Esophagus muscularis mucosa (tissue), 4 donors: Measurements from ENCODE around the gene CIAO1. TPM values are rescaled to one million over a fixed set of nuclear protein-coding genes. Genes with fewer than 3 reads are reported as not detected.
A peak's percentile ranks its signal among the peaks of the same experiment; 100 is the strongest.

Source experiments
- DNase-seq: peaks from one replicate; pipeline ENCODE4 v3.0.0-alpha.2; 2017; ENCODE audit errors: extremely low spot score
- H3K27ac ChIP-seq, 4 donors: fragments of 200-600 bp; sonication (generic); replicated peaks in 1 of 4; 1 replicate in 3 of 4; 2 replicates in 1 of 4; pipeline ENCODE4 v1.5.1; 2016 to 2019; ENCODE audit warnings: mild to moderate bottlenecking in 1 of 4
- H3K27me3 ChIP-seq, 4 donors: fragments of 200-600 bp; sonication (generic); one replicate each; pipeline versions ENCODE4 v1.5.1 to v1.6.0; 2016 to 2019
- H3K36me3 ChIP-seq, 4 donors: fragments of 200-600 bp; sonication (generic); one replicate each; pipeline ENCODE4 v1.5.1; 2016 to 2019
- H3K4me1 ChIP-seq, 4 donors: fragments of 200-600 bp; sonication (generic); one replicate each; pipeline ENCODE4 v1.5.1; 2016 to 2019
- H3K4me3 ChIP-seq, 4 donors: fragments of 200-600 bp; sonication (generic); 1 replicate in 2 of 4; 2 replicates in 2 of 4; pipeline ENCODE4 v1.5.1; 2016 to 2019; ENCODE audit warnings: mild to moderate bottlenecking in 4 of 4, moderate library complexity in 1 of 4
- H3K9me3 ChIP-seq, 4 donors: fragments of 200-600 bp; sonication (generic); 1 replicate in 3 of 4; 2 replicates in 1 of 4; pipeline ENCODE4 v1.5.1; 2016 to 2019
- CTCF ChIP-seq, 3 experiments: fragments of 200-600 bp in 2 of 3; fragments of 450-650 bp in 1 of 3; sonication (generic) in 2 of 3; IDR thresholded peaks; one replicate each; pipeline ENCODE4 v1.5.1; 2017 to 2019; ENCODE audit warnings: antibody characterized with exemption in 3 of 3, mild to moderate bottlenecking in 2 of 3, moderate library complexity in 1 of 3
- EP300 ChIP-seq: sonication (generic); formaldehyde crosslinking; IDR thresholded peaks from one replicate; pipeline ENCODE4 v1.6.1; 2017; ENCODE audit warnings: antibody characterized with exemption
- POLR2A ChIP-seq: fragments of 450-650 bp; IDR thresholded peaks from one replicate; pipeline ENCODE4 v1.6.1; 2017; ENCODE audit warnings: antibody characterized with exemption, moderate library complexity, mild to moderate bottlenecking, low read depth
- POLR2AphosphoS5 ChIP-seq, 2 donors: sonication (generic); formaldehyde crosslinking; IDR thresholded peaks; one replicate each; pipeline ENCODE4 v1.6.1; 2017; ENCODE audit warnings: antibody characterized with exemption in 2 of 2
- WGBS: methylation state at CpG from one replicate; pipeline ENCODE4 v1.1.5; 2018; 5-methylcytosine and 5-hydroxymethylcytosine counted together
- intact Hi-C: fragments of 100-400 bp; cut with DNase I; formaldehyde crosslinking; loops from one replicate; pipeline ENCODE4 v1.15.1; 2023
- total RNA-seq, 4 donors: library from RNA; depleted of rRNA; stranded (reverse); fragments of >200 nt; gene quantifications; one replicate each; pipeline versions ENCODE4 v1.1.0 to v1.2.1, GENCODE V29; 2016

Gene CIAO1
- total RNA-seq, 4 donors from 2014 or later: 76.4 to 101 (median 92.5) TPM

- H3K9me3 ChIP-seq: no peaks in the 10 kb centered on the region
- TF ChIP-seq EP300: no peak
- peak in 1 of 3 experiments; percentile 15 for TF ChIP-seq CTCF (IDR thresholded peaks at IDR 0.05)
- H3K4me1 ChIP-seq: peaks cover 29 to 46% (median 41%) of the 10 kb centered on the region in 4 donors
- intact Hi-C loops: loop anchor here (5.0 to 10.0 kb wide), 2 partner anchors 40 to 67 kb away; partner anchors contain the start of genes NCAPH and SNRNP200
- no peaks in the 10 kb centered on the region for H3K27me3 ChIP-seq
- H3K27ac ChIP-seq: peak overlapping the region in 1 of 4 donors; percentile 98
- 83% methylated on average over 12 of the region's 12 CpGs for WGBS
- peak overlapping the region; percentile 88 to 97 (median 92) for H3K4me3 ChIP-seq
- peaks cover 24 to 68% (median 62%) of the 10 kb centered on the region in 4 donors for H3K36me3 ChIP-seq
- no peak for DNase-seq
These were observed 1.3 kb downstream of the CIAO1 start for GRCh38 chr2:96267159-96267971.

GRCh38 chr2:96271995-96272394, 6.0 kb downstream of the CIAO1 start:
- DNase-seq: no peak
- H3K9me3 ChIP-seq: no peaks in the 10 kb centered on the region
- no peak overlapping the region for H3K27ac ChIP-seq
- no peak for TF ChIP-seq CTCF (IDR thresholded peaks at IDR 0.05)
- no peak for TF ChIP-seq EP300
- no peak for TF ChIP-seq POLR2AphosphoS5 (IDR thresholded peaks at IDR 0.05)
- no peak for TF ChIP-seq POLR2A
- intact Hi-C loops: no loop called here
- peaks cover 7 to 10% (median 8%) of the 10 kb centered on the region in 4 donors for H3K4me1 ChIP-seq
- WGBS: 85% methylated on average over 3 of the region's 3 CpGs
- no peaks in the 10 kb centered on the region for H3K27me3 ChIP-seq
- H3K4me3 ChIP-seq: no peak overlapping the region
- peaks cover 53 to 99% (median 91%) of the 10 kb centered on the region in 4 donors for H3K36me3 ChIP-seq

- DNase-seq: no peak
- H3K36me3 ChIP-seq: peaks cover 61 to 100% (median 94%) of the 10 kb centered on the region in 4 donors
These were observed 7.7 kb downstream of the CIAO1 start for GRCh38 chr2:96273763-96274162.

GRCh38 chr2:96274355-96275056, 8.5 kb downstream of the CIAO1 start:
- Histone ChIP-seq H3K4me3 (no peak overlapping the region), H3K4me1 (no peaks in the 10 kb centered on the region), H3K27ac (peak overlapping the region in 1 of 4 donors; percentile 7), H3K36me3 (peaks cover 61 to 100% (median 94%) of the 10 kb centered on the region in 4 donors), H3K9me3 (no peaks in the 10 kb centered on the region), H3K27me3 (no peaks in the 10 kb centered on the region)
- 76% methylated on average over 6 of the region's 7 CpGs for WGBS
- no peak for DNase-seq
- TF ChIP-seq CTCF (IDR thresholded peaks at IDR 0.05): no peak
- no peak for TF ChIP-seq POLR2A
- TF ChIP-seq POLR2AphosphoS5 (IDR thresholded peaks at IDR 0.05): no peak
- TF ChIP-seq EP300: no peak
- intact Hi-C loops: no loop called here

More at GRCh38 chr2:96273763-96274162, 7.7 kb downstream of the CIAO1 start:
- WGBS: 58% methylated on average over 3 of the region's 3 CpGs
- no peak overlapping the region for H3K27ac ChIP-seq
- no peaks in the 10 kb centered on the region for H3K9me3 ChIP-seq
- intact Hi-C loops: no loop called here
- no peak overlapping the region for H3K4me3 ChIP-seq
- TF ChIP-seq POLR2AphosphoS5 (IDR thresholded peaks at IDR 0.05) (no peak), POLR2A (no peak), CTCF (IDR thresholded peaks at IDR 0.05) (no peak), EP300 (no peak)
- no peaks in the 10 kb centered on the region for H3K4me1 ChIP-seq
- H3K27me3 ChIP-seq: no peaks in the 10 kb centered on the region
